ENCODE results near the gene ADAMTSL1.

GRCh38 chr9:18786911-18787650, 313.1 kb downstream of the ADAMTSL1 start:
- TF ChIP-seq JUNB (IDR thresholded peaks at IDR 0.05; ENCODE audit: unreplicated experiment) = no peak
- no peak for TF ChIP-seq EZH2 (IDR thresholded peaks at IDR 0.05; ENCODE audit: low read depth, unreplicated experiment)
- no peak for TF ChIP-seq CTCF (conservative IDR thresholded peaks at IDR 0.05; ENCODE audit: low read depth in 2 of 2)
- TF ChIP-seq POLR2AphosphoS5 (IDR thresholded peaks at IDR 0.05; ENCODE audit: low read depth) = no peak
- TF ChIP-seq ETS1 (IDR thresholded peaks at IDR 0.05) = no peak
- TF ChIP-seq EZH2phosphoT487 (IDR thresholded peaks at IDR 0.05; ENCODE audit: unreplicated experiment) = no peak
- TF ChIP-seq REST (IDR thresholded peaks at IDR 0.05; ENCODE audit: unreplicated experiment) = no peak
- no peak for TF ChIP-seq CREB1 (CRISPR knock-in tag; IDR thresholded peaks at IDR 0.05; ENCODE audit: low read depth)
- no peak for TF ChIP-seq ZNF331 (CRISPR knock-in tag; IDR thresholded peaks at IDR 0.05; ENCODE audit: low read depth)
